ENCODE results near the gene ZNF142. TPM values are rescaled to one million over a fixed set of nuclear protein-coding genes. Genes with fewer than 3 reads are reported as not detected.

The ZNF142 gene
- total and polyA plus RNA-seq, 8 donors, result 3.6 to 49.1 (median 12.6) TPM

DNA sequence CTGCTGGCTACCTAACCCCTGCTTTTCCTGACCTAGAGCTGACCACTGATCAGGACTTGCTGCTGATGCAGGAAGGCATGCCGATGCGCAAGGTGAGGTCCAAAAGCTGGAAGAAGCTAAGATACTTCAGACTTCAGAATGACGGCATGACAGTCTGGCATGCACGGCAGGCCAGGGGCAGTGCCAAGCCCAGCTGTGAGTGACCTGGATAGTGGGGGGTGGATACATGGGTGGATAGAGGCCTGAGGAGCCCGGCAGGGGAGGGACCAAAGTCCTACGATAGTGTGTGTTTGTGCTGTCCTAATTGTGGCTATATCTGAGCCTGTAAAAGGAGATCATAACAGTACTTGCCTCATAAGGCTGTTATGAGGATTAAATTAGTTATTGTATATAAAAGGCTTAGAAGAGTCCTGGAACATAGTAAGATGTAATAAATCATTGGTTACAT, 43.5 kb downstream of the ZNF142 start:
- peak in 1 of 3 donors; percentile 51 for TF ChIP-seq POLR2AphosphoS5 (IDR thresholded peaks at IDR 0.05)
- TF ChIP-seq, protein P1, sequence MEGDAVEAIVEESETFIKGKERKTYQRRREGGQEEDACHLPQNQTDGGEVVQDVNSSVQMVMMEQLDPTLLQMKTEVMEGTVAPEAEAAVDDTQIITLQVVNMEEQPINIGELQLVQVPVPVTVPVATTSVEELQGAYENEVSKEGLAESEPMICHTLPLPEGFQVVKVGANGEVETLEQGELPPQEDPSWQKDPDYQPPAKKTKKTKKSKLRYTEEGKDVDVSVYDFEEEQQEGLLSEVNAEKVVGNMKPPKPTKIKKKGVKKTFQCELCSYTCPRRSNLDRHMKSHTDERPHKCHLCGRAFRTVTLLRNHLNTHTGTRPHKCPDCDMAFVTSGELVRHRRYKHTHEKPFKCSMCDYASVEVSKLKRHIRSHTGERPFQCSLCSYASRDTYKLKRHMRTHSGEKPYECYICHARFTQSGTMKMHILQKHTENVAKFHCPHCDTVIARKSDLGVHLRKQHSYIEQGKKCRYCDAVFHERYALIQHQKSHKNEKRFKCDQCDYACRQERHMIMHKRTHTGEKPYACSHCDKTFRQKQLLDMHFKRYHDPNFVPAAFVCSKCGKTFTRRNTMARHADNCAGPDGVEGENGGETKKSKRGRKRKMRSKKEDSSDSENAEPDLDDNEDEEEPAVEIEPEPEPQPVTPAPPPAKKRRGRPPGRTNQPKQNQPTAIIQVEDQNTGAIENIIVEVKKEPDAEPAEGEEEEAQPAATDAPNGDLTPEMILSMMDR (IDR thresholded peaks at IDR 0.05), result no peak
- Histone ChIP-seq H3K9me3 (no peaks in the 10 kb centered on the region), H3K27ac (peak overlapping the region in 3 of 5 donors; percentile 15 to 85 (median 49)), H3K36me3 (peaks cover 0 to 4% (median 0%) of the 10 kb centered on the region in 4 donors), H3K27me3 (no peaks in the 10 kb centered on the region), H3K4me1 (no peaks in the 10 kb centered on the region), H3K4me3 (no peak overlapping the region)
- DNase-seq, result peak in 1 of 2 donors; percentile 38
- WGBS, 5 donors, result 52 to 68% (median 65%) methylated on average over 6 of the region's 6 CpGs
- intact Hi-C loops (cut with DNase I; ENCODE audit: low total_unique reads), result no loop called here

DNA sequence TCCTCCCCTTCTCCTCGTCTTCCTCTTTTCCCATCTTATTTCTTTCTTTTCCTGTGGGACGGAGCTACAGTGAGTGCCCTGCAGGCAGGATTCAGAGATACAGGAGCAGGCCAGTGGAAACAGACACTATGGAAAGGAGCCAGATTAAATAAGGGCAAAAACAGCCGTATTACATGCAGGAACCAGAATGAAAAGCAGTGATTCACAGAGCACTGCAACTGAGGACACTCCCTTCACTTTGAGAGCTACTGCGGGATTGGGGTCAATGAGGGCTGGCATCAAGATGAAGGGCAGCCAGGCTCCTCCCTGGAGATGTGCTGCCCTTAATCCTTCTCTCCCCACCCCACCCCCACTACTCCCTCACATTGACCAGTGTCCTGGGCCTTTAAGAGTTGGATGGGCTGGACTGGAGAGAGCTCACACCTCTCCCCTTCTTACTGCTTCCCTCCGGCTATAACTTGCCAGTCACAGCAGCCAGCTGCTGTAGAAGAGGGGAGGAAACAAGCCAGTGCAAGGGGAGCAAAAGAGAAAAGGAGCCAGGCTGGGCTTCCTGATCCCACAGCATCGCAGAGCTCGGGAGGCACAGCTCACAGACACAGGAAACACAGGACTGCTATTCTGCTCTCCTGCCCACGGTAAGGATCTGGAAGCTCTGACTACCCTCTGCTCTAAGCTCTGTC, 51.8 kb downstream of the ZNF142 start, which contains the start of gene PLCD4:
Gene PLCD4 (plus strand): TSS at position 464 of the 680 bp plus-strand sequence. CDS start 7,841 bp downstream, outside the sequence.
- 16 to 23% (median 19%) methylated on average over 8 of the region's 8 CpGs for WGBS, 5 donors
- Histone ChIP-seq H3K4me3 (peak within 1 kb of the TSS; percentile 22 to 32 (median 25)), H3K9me3 (no peaks in the 10 kb centered on the region), H3K27ac (peak within 1 kb of the TSS in 4 of 5 donors; percentile 38 to 85 (median 50)), H3K27me3 (no peaks in the 10 kb centered on the region), H3K36me3 (no peaks in the 10 kb centered on the region), H3K4me1 (peaks cover 0 to 23% (median 8%) of the 10 kb centered on the region in 4 donors)
- intact Hi-C loops (cut with DNase I; ENCODE audit: low total_unique reads), result no loop called here
- DNase-seq, result peak in 1 of 2 donors; percentile 50
- no peak for TF ChIP-seq EP300 (IDR thresholded peaks at IDR 0.05)
- TF ChIP-seq, protein P1 (IDR thresholded peaks at IDR 0.05), result no peak
- peak in 1 of 3 donors; percentile 4 for TF ChIP-seq POLR2AphosphoS5 (IDR thresholded peaks at IDR 0.05)
- TF ChIP-seq POLR2A (IDR thresholded peaks at IDR 0.05), result no peak

- no peak for TF ChIP-seq EP300 (IDR thresholded peaks at IDR 0.05)
- TF ChIP-seq POLR2AphosphoS5 (IDR thresholded peaks at IDR 0.05), result no peak
- no peak for TF ChIP-seq POLR2A (IDR thresholded peaks at IDR 0.05)
- TF ChIP-seq, protein P1 (IDR thresholded peaks at IDR 0.05), result no peak
- DNase-seq, result peak in 1 of 2 donors; percentile 74
- intact Hi-C loops (cut with DNase I; ENCODE audit: low total_unique reads), result no loop called here
- Histone ChIP-seq H3K27me3 (no peaks in the 10 kb centered on the region), H3K27ac (peak overlapping the region in 1 of 5 donors; percentile 42), H3K9me3 (no peaks in the 10 kb centered on the region), H3K4me1 (peaks cover 0 to 23% (median 8%) of the 10 kb centered on the region in 4 donors), H3K36me3 (no peaks in the 10 kb centered on the region), H3K4me3 (no peak overlapping the region)
- WGBS, 5 donors, result 58 to 78% (median 70%) methylated on average over 2 of the region's 2 CpGs
Observed at GRCh38 chr2:218605432-218605831, 54.0 kb downstream of the ZNF142 start.

Small RNAs within 50 kb of the gene (small RNA-seq; reads per million reads assigned to genes)
- gene RNU6-136P, result 0 reads per million in 4 donors

Other genes with a start within 250 kb of the ZNF142 start
- gene VIL1, start 240.5 kb downstream of the ZNF142 start, total RNA-seq, result 100 to 1,000 TPM in 1 of 5 donors, 10 to 100 TPM in 2, under 1 TPM in 1, not detected in 1; 0.43 to 120 (median 12.7) TPM
- 1 to 10 TPM in 2 of 3 donors, under 1 TPM in 1; 0.38 to 1.8 (median 1.1) TPM for gene VIL1, start 240.5 kb downstream of the ZNF142 start, polyA plus RNA-seq
- 10 to 100 TPM in 3 of 5 donors, 1 to 10 TPM in 2; 2.3 to 81.4 (median 10.9) TPM for gene USP37, start 91.3 kb downstream of the ZNF142 start, total RNA-seq
- gene USP37, start 91.3 kb downstream of the ZNF142 start, polyA plus RNA-seq, result 1 to 10 TPM; 1.6 to 2.0 (median 1.8) TPM
- gene CNOT9, start 90.8 kb downstream of the ZNF142 start, total RNA-seq, result 10 to 100 TPM in 4 of 5 donors, 1 to 10 TPM in 1; 5.5 to 64.8 (median 47.8) TPM
- 10 to 100 TPM; 13.0 to 14.7 (median 14.1) TPM for gene CNOT9, start 90.8 kb downstream of the ZNF142 start, polyA plus RNA-seq
- 10 to 100 TPM in 2 of 5 donors, 1 to 10 TPM in 3; 2.5 to 33.6 (median 6.4) TPM for gene PLCD4, start 51.7 kb downstream of the ZNF142 start, total RNA-seq
- gene PLCD4, start 51.7 kb downstream of the ZNF142 start, polyA plus RNA-seq, result 1 to 10 TPM in 1 of 3 donors, under 1 TPM in 1, not detected in 1; 0.19 to 6.8 TPM
- gene BCS1L, start 60 bp upstream of the ZNF142 start, total RNA-seq, result 10 to 100 TPM in 4 of 5 donors, 1 to 10 TPM in 1; 2.3 to 77.3 (median 18.9) TPM
- gene BCS1L, start 60 bp upstream of the ZNF142 start, polyA plus RNA-seq, result 10 to 100 TPM; 14.8 to 54.0 (median 20.1) TPM
- gene RNF25, start 12.4 kb upstream of the ZNF142 start, total RNA-seq, result 1 to 10 TPM in 4 of 5 donors, not detected in 1; 3.6 to 7.0 (median 4.6) TPM
- 10 to 100 TPM; 24.1 to 26.8 (median 26.1) TPM for gene RNF25, start 12.4 kb upstream of the ZNF142 start, polyA plus RNA-seq
- 100 to 1,000 TPM in 1 of 5 donors, 10 to 100 TPM in 4; 25.2 to 253 (median 33.3) TPM for gene STK36, start 12.5 kb upstream of the ZNF142 start, total RNA-seq
- gene STK36, start 12.5 kb upstream of the ZNF142 start, polyA plus RNA-seq, result 10 to 100 TPM in 1 of 3 donors, 1 to 10 TPM in 2; 3.8 to 23.3 (median 8.5) TPM
- gene TTLL4, start 51.2 kb upstream of the ZNF142 start, total RNA-seq, result 100 to 1,000 TPM in 2 of 5 donors, 10 to 100 TPM in 2, 1 to 10 TPM in 1; 8.8 to 139 (median 32.9) TPM
- gene TTLL4, start 51.2 kb upstream of the ZNF142 start, polyA plus RNA-seq, result 10 to 100 TPM in 2 of 3 donors, 1 to 10 TPM in 1; 9.2 to 11.6 (median 10.1) TPM
- 100 to 1,000 TPM in 1 of 5 donors, 10 to 100 TPM in 4; 11.6 to 546 (median 15.8) TPM for gene CYP27A1, start 122.5 kb upstream of the ZNF142 start, total RNA-seq
- 10 to 100 TPM in 2 of 3 donors, 1 to 10 TPM in 1; 4.4 to 10.7 (median 10.4) TPM for gene CYP27A1, start 122.5 kb upstream of the ZNF142 start, polyA plus RNA-seq
- gene PRKAG3, start 172.2 kb upstream of the ZNF142 start, total RNA-seq, result not detected
- not detected for gene PRKAG3, start 172.2 kb upstream of the ZNF142 start, polyA plus RNA-seq
- 1 to 10 TPM in 2 of 5 donors, not detected in 3; 1.8 to 3.3 TPM for gene WNT6, start 200.2 kb upstream of the ZNF142 start, total RNA-seq
- gene WNT6, start 200.2 kb upstream of the ZNF142 start, polyA plus RNA-seq, result 1 to 10 TPM in 1 of 3 donors, under 1 TPM in 2; 0.25 to 2.9 (median 0.76) TPM
- gene WNT10A, start 221.2 kb upstream of the ZNF142 start, total RNA-seq, result 1 to 10 TPM in 1 of 5 donors, not detected in 4; 4.3 TPM
- 1 to 10 TPM in 1 of 3 donors, not detected in 2; 6.7 TPM for gene WNT10A, start 221.2 kb upstream of the ZNF142 start, polyA plus RNA-seq